HG02763 (cell line): Measurements from ENCODE around the gene AP4E1.
"Not testable (repeated sequence)": the region's sequence is repeated elsewhere in the genome, so short reads cannot be mapped to it uniquely, and the experiment has no call there.

Source experiments
- ATAC-seq: cut with Tn5 transposase; IDR thresholded peaks from one replicate; pipeline ENCODE4 v1.9.1; 2021; ENCODE audit warnings: mild to moderate bottlenecking, moderate library complexity; ENCODE audit not compliant: unreplicated experiment

AP4E1 gene

GRCh38 chr15:50888054-50888453 is 20.4 kb upstream of the AP4E1 start:
- no peak for ATAC-seq

GRCh38 chr15:50889589-50889988 is 18.9 kb upstream of the AP4E1 start:
- ATAC-seq = no peak

GRCh38 chr15:50890751-50891150 is 17.7 kb upstream of the AP4E1 start:
- ATAC-seq = no peak

GRCh38 chr15:50891159-50891558 is 17.3 kb upstream of the AP4E1 start:
- no peak for ATAC-seq

- ATAC-seq = no peak
These were observed 14.5 kb upstream of the AP4E1 start for GRCh38 chr15:50893976-50894375.

- not testable (repeated sequence) for ATAC-seq
These were observed 7.1 kb upstream of the AP4E1 start for GRCh38 chr15:50901390-50901789.

- ATAC-seq = no peak
These were observed 4.3 kb upstream of the AP4E1 start for GRCh38 chr15:50904211-50904610.

GRCh38 chr15:50905055-50905454 is 3.4 kb upstream of the AP4E1 start:
- ATAC-seq = no peak

GRCh38 chr15:50906954-50907600 is 1.4 kb upstream of the AP4E1 start:
- ATAC-seq = peak; percentile 46

- peak; percentile 33 for ATAC-seq
These were observed 778 bp upstream of the AP4E1 start for GRCh38 chr15:50907601-50908208.

GRCh38 chr15:50909010-50909317 is 481 bp downstream of the AP4E1 start:
- ATAC-seq = no peak

GRCh38 chr15:50910426-50910795 is 1.9 kb downstream of the AP4E1 start:
- not testable (repeated sequence) for ATAC-seq

GRCh38 chr15:50911001-50911400 is 2.5 kb downstream of the AP4E1 start:
- no peak for ATAC-seq

- no peak for ATAC-seq
These were observed 3.1 kb downstream of the AP4E1 start for GRCh38 chr15:50911621-50912020.

- ATAC-seq = no peak
These were observed 7.9 kb downstream of the AP4E1 start for GRCh38 chr15:50916400-50916799.

GRCh38 chr15:50919359-50919758 is 10.9 kb downstream of the AP4E1 start:
- ATAC-seq = not testable (repeated sequence)

- ATAC-seq = no peak
These were observed 16.8 kb downstream of the AP4E1 start for GRCh38 chr15:50925281-50925680.

GRCh38 chr15:50929062-50929461 is 20.6 kb downstream of the AP4E1 start:
- no peak for ATAC-seq

- ATAC-seq = no peak
These were observed 22.3 kb downstream of the AP4E1 start for GRCh38 chr15:50930792-50931191.

GRCh38 chr15:50933341-50933740 is 24.9 kb downstream of the AP4E1 start:
- no peak for ATAC-seq

GRCh38 chr15:50938525-50938924 is 30.0 kb downstream of the AP4E1 start:
- no peak for ATAC-seq

- ATAC-seq = no peak
These were observed 31.4 kb downstream of the AP4E1 start for GRCh38 chr15:50939911-50940310.

- no peak for ATAC-seq
These were observed 32.0 kb downstream of the AP4E1 start for GRCh38 chr15:50940506-50940905.
